Ramos (cell line): ENCODE data around the gene MINDY3.

Source experiments
- in situ Hi-C: fragments of 300-500 bp; cut with MboI; formaldehyde crosslinking; loops from one replicate; pipeline ENCODE4 v1.14.3; 2022; ENCODE audit warnings: low sequenced_read_pairs; ENCODE audit not compliant: unreplicated experiment

The MINDY3 gene

DNA sequence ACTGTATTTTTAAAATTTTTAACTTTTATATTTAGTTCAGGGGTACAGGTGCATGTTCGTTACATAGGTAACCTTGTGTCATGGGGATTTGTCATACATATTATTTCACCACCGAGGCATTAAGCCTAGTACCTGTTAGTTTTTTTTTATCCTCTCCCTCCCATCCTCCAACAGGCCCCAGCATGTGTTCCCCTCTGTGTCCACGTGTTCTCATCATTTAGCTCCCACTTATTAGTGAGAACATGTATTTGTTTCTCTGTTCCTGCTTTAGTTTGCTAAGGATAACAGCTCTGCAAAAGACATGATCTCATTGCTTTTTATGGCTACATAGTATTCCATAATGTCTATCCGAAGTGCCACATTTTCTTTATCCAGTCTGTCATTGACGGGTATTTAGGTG lies 118.2 kb downstream of the MINDY3 start:
- in situ Hi-C loops: no loop called here

DNA sequence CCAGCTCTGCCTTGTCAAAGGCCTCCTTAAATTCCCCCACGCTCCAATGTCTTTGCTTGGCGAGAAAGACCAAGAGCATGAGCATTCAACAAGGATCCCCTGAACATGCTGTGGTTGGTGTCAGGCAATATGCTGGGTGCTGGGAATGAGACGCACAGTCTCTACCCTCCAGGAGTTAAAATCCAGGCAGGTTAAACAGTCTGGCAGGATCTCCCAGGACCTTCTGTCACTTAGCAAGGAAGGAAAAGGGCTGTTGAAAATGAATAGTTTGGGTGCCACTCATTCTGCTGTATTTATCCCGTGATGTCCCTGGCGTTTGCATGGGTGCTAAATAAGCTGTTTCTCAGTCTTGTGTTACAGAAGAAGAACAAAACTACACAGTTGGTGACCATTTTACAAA lies 118.7 kb downstream of the MINDY3 start:
- in situ Hi-C loops: no loop called here

DNA sequence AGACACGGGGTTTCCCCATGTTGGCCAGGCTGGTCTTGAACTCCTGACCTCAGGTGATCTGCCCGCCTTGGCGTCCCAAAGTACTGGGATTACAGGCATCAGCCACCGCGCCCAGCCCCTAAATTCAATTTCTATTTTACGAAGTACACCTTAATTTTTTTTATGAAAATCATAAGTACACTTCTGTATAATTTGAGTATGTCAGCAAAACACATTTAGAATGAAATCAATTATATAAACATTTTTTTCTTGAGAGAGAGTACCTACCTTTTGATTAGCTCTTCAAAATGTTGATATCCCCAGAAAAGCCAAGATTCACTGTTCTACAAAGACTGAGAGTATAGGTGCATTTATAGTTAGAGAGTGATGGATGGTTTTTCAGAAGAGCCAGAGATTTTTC lies 120.0 kb downstream of the MINDY3 start:
- in situ Hi-C loops: no loop called here

DNA sequence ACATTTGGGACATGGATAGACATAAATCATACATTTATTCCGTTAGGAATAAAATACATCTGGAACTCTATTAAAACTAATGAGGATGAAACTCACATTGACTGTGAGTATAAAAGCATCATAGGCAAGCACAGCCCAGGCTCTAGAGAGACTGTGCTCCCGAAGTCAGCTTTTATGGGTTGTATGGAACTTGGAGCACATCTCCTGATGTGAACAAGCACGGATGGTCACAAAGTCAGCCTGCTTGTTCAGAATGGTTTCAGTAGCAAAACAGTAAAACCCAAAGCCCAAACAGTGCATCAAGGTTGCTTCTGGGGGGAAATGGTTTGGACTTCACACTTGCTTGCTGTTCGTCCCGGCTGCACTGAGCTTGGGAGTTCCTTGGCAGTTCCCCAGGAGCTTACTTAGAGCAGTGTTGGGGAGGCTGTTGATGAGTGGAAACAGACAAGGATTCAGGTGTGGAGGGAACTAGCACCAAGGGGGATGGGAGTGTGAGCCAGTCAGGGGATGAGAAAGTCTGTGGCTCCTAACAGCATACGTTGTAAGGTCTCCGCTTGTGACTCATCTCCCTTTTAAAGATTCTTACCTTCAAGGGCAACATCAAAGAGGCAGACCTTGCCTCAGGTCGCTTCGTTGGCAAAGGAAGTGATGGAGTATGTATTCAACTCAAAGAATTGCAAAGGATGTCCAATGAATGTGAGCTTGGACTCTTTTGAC lies 120.9 kb downstream of the MINDY3 start:
- in situ Hi-C loops: no loop called here

- in situ Hi-C loops: no loop called here
Observed at GRCh38 chr10:15738270-15738925, 121.9 kb downstream of the MINDY3 start.

DNA sequence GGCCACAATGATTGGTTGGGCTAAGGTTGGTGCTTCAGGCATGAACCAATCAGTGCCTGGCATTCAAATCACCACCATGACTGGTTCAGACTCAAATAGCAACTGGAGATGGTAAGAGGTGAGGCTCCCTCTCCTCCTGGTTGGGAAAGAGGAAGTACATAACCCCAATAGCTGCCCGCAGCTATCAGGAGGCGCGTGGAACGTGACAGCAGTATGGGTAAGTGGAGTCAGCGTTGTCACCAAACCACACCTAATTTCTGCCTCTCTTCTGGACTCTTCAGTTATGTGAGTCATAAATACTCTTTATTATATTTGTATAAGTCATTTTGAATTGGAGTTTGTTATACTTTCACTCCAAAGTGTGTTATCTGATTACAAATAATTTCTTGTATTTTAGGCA lies 122.7 kb downstream of the MINDY3 start:
- in situ Hi-C loops: no loop called here

- in situ Hi-C loops: no loop called here
Observed at GRCh38 chr10:15735763-15736162, 124.5 kb downstream of the MINDY3 start.

DNA sequence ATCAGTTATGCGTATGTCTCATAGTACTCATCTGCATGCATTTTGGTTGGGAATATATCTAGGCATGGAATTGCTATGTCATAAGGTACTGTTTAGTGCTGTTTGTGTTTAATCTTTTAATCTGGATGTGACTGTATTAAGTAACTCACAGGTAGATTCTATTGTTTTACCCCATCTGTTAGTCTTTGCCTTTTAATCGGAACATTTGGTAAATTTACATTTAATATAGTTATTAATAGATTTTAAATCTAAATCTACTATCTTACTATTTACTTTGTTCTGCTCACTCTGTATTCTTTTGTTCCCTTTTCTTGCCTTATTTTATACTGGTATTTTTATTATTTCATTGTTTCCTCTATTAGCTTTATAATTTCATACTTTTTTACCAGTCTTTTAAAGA lies 130.0 kb downstream of the MINDY3 start:
- in situ Hi-C loops: no loop called here

- in situ Hi-C loops: no loop called here
Observed at GRCh38 chr10:15729890-15730289, 130.4 kb downstream of the MINDY3 start.
